ACC112 (cell line): ENCODE measurements around the gene RBM20.
"Not testable (repeated sequence)": the region's sequence is repeated elsewhere in the genome, so short reads cannot be mapped to it uniquely, and the experiment has no call there.

Experiments used
- H2AFZ ChIP-seq: fragments of 200-600 bp; sonication (generic); one replicate; pipeline ENCODE4 v1.6.0; 2017; ENCODE audit warnings: antibody characterized with exemption, low read length; ENCODE audit not compliant: unreplicated experiment
- H3K27ac ChIP-seq: fragments of 200-600 bp; sonication (generic); 2 replicates; pipeline ENCODE4 v1.5.1; 2014; ENCODE audit warnings: low read depth, mild to moderate bottlenecking, antibody characterized with exemption, low read length, moderate library complexity
- H3K27me3 ChIP-seq: fragments of 200-600 bp; sonication (generic); 2 replicates; pipeline ENCODE4 v1.6.1; 2014; ENCODE audit warnings: mild to moderate bottlenecking, antibody characterized with exemption, low read length, moderate library complexity, mixed read lengths; ENCODE audit not compliant: insufficient read depth
- H3K36me3 ChIP-seq: fragments of 200-600 bp; sonication (generic); 2 replicates; pipeline ENCODE4 v1.6.1; 2016; ENCODE audit warnings: mild to moderate bottlenecking, antibody characterized with exemption, low read length, moderate library complexity, mixed read lengths; ENCODE audit not compliant: insufficient read depth
- H3K4me1 ChIP-seq: fragments of 200-600 bp; sonication (generic); one replicate; pipeline ENCODE4 v1.6.1; 2016; ENCODE audit warnings: low read length, mixed read lengths; ENCODE audit not compliant: insufficient read depth, unreplicated experiment, control insufficient read depth
- H3K4me3 ChIP-seq: fragments of 200-600 bp; sonication (generic); 2 replicates; pipeline ENCODE4 v1.5.1; 2014; ENCODE audit warnings: mild to moderate bottlenecking, low read depth, low read length
- H3K79me2 ChIP-seq: fragments of 200-600 bp; sonication (generic); one replicate; pipeline ENCODE4 v1.6.0; 2016; ENCODE audit warnings: low read length; ENCODE audit not compliant: control insufficient read depth, unreplicated experiment, insufficient read depth

RBM20 gene

GRCh38 chr10:110664483-110665420 lies 20.6 kb downstream of the RBM20 start:
- no peaks in the 10 kb centered on the region for H3K27me3 ChIP-seq
- H3K79me2 ChIP-seq, result no peaks in the 10 kb centered on the region
- no peaks in the 10 kb centered on the region for H3K36me3 ChIP-seq
- H2AFZ ChIP-seq, result no peak overlapping the region
- peaks cover 4% of the 10 kb centered on the region for H3K4me1 ChIP-seq
- H3K27ac ChIP-seq, result peak overlapping the region; percentile 16; the same call in 1 of the 2 replicates
- H3K4me3 ChIP-seq, result peak overlapping the region; percentile 20; the same call in 1 of the 2 replicates

GRCh38 chr10:110666259-110666658 lies 22.1 kb downstream of the RBM20 start:
- H3K36me3 ChIP-seq, H3K27me3 ChIP-seq, H3K27ac ChIP-seq, H3K79me2 ChIP-seq, H2AFZ ChIP-seq, H3K4me3 ChIP-seq, H3K4me1 ChIP-seq: not testable (repeated sequence)

GRCh38 chr10:110666673-110667072 lies 22.5 kb downstream of the RBM20 start:
- Histone ChIP-seq H3K27ac (no peak overlapping the region), H3K4me1 (peaks cover 4% of the 10 kb centered on the region), H3K27me3 (no peaks in the 10 kb centered on the region), H3K36me3 (no peaks in the 10 kb centered on the region), H3K79me2 (no peaks in the 10 kb centered on the region), H3K4me3 (no peak overlapping the region), H2AFZ (no peak overlapping the region)

- H3K27me3 ChIP-seq, result no peaks in the 10 kb centered on the region
- H3K27ac ChIP-seq, result no peak overlapping the region
- H3K79me2 ChIP-seq, result no peaks in the 10 kb centered on the region
- no peaks in the 10 kb centered on the region for H3K36me3 ChIP-seq
- no peak overlapping the region for H3K4me3 ChIP-seq
- H2AFZ ChIP-seq, result no peak overlapping the region
- H3K4me1 ChIP-seq, result peaks cover 4% of the 10 kb centered on the region
Observed at GRCh38 chr10:110667620-110668343, 23.6 kb downstream of the RBM20 start.

GRCh38 chr10:110668443-110668842 lies 24.3 kb downstream of the RBM20 start:
- Histone ChIP-seq H3K27me3 (no peaks in the 10 kb centered on the region), H2AFZ (no peak overlapping the region), H3K4me3 (no peak overlapping the region), H3K79me2 (no peaks in the 10 kb centered on the region), H3K4me1 (peaks cover 4% of the 10 kb centered on the region), H3K36me3 (no peaks in the 10 kb centered on the region), H3K27ac (no peak overlapping the region)

- H3K79me2 ChIP-seq, result no peaks in the 10 kb centered on the region
- H2AFZ ChIP-seq, result no peak overlapping the region
- H3K36me3 ChIP-seq, result no peaks in the 10 kb centered on the region
- peaks cover under 1% of the 10 kb centered on the region for H3K4me1 ChIP-seq
- no peak overlapping the region for H3K27ac ChIP-seq
- H3K4me3 ChIP-seq, result no peak overlapping the region
- H3K27me3 ChIP-seq, result peaks cover 7% of the 10 kb centered on the region; the same call in 1 of the 2 replicates
Observed at GRCh38 chr10:110670335-110670734, 26.2 kb downstream of the RBM20 start.

GRCh38 chr10:110671788-110672579 lies 27.8 kb downstream of the RBM20 start:
- Histone ChIP-seq H2AFZ (peak overlapping the region; percentile 97), H3K4me1 (no peaks in the 10 kb centered on the region), H3K79me2 (no peaks in the 10 kb centered on the region), H3K27ac (no peak overlapping the region), H3K36me3 (no peaks in the 10 kb centered on the region), H3K27me3 (peaks cover 7% of the 10 kb centered on the region; the same call in 1 of the 2 replicates), H3K4me3 (peak overlapping the region; percentile 87)

- peak overlapping the region; percentile 97 for H2AFZ ChIP-seq
- H3K4me3 ChIP-seq, result peak overlapping the region; percentile 87
- H3K79me2 ChIP-seq, result no peaks in the 10 kb centered on the region
- no peaks in the 10 kb centered on the region for H3K36me3 ChIP-seq
- no peaks in the 10 kb centered on the region for H3K4me1 ChIP-seq
- no peak overlapping the region for H3K27ac ChIP-seq
- H3K27me3 ChIP-seq, result peaks cover 7% of the 10 kb centered on the region; the same call in 1 of the 2 replicates
Observed at GRCh38 chr10:110672580-110672919, 28.4 kb downstream of the RBM20 start.

GRCh38 chr10:110676016-110676415 lies 31.9 kb downstream of the RBM20 start:
- Histone ChIP-seq H3K27me3 (peaks cover 7% of the 10 kb centered on the region; the same call in 1 of the 2 replicates), H3K4me3 (no peak overlapping the region), H3K79me2 (no peaks in the 10 kb centered on the region), H3K36me3 (no peaks in the 10 kb centered on the region), H3K27ac (no peak overlapping the region), H3K4me1 (no peaks in the 10 kb centered on the region), H2AFZ (no peak overlapping the region)

GRCh38 chr10:110679486-110680272 lies 35.5 kb downstream of the RBM20 start:
- Histone ChIP-seq H3K36me3 (no peaks in the 10 kb centered on the region), H3K27ac (no peak overlapping the region), H3K27me3 (0 out of 2 replicates have a peak, but pooled peaks cover 8% of the 10 kb centered on the region), H3K79me2 (no peaks in the 10 kb centered on the region), H2AFZ (no peak overlapping the region), H3K4me3 (no peak overlapping the region), H3K4me1 (no peaks in the 10 kb centered on the region)
